SK-N-MC (cell line): Measurements from ENCODE around the gene SLC25A1.

Experiments used
- EZH2 ChIP-seq: fragments of 200-600 bp; sonication (generic); IDR thresholded peaks from one replicate; pipeline ENCODE4 v1.6.1; 2017; ENCODE audit warnings: antibody characterized with exemption
- FOXP2 ChIP-seq: optimal IDR thresholded peaks from 2 replicates; pipeline ENCODE3; 2011; ENCODE audit warnings: mild to moderate bottlenecking, moderate library complexity; ENCODE audit not compliant: insufficient read depth; ENCODE audit errors: extremely low read length, control extremely low read depth
- POLR2AphosphoS5 ChIP-seq: IDR thresholded peaks from 2 replicates; pipeline ENCODE4 v1.6.1; 2012; ENCODE audit warnings: mild to moderate bottlenecking, low read depth, low read length, borderline replicate concordance

GRCh38 chr22:19130959-19131684 is 47.4 kb downstream of the SLC25A1 start, which contains the start of gene TSSK2:
- TF ChIP-seq EZH2 (no peak), POLR2AphosphoS5 (no peak), FOXP2 (no peak)
